K562 (cell line): ENCODE data around the gene ADAMTSL3. TPM values are rescaled to one million over a fixed set of nuclear protein-coding genes. Genes with fewer than 3 reads are reported as not detected.

Source experiments
- ATAC-seq: fragments of 200-7000 bp; cut with Tn5 transposase; 3 replicates; pipeline ENCODE4 v1.9.1; 2020; ENCODE audit warnings: moderate library complexity
- BruUV-seq: library from RNA; stranded (reverse); fragments of 400-500 nt; replicated peaks from 2 replicates; lab custom pipeline; 2021; lab: Mats Ljungman, UMichigan
- CTCF ChIA-PET: fragments of 300-600 bp; formaldehyde crosslinking; extraction: SDS; loops from one replicate; lab custom pipeline; 2021; ENCODE audit warnings: low intra/inter-chr PET ratio; lab: Yijun Ruan, JAX
- POLR2A ChIA-PET: fragments of 300-600, 350-650 bp; sonication (Branson Sonifier 250); formaldehyde crosslinking; extraction: SDS; loops from one replicate; lab custom pipeline; 2021; ENCODE audit warnings: antibody characterized with exemption, inconsistent platforms; lab: Yijun Ruan, JAX
- DNase-seq, 4 experiments: peaks; one replicate each; pipeline versions ENCODE4 v3.0.0 to v3.0.0-alpha.2; 2011 to 2018; ENCODE audit warnings: low spot score in 3 of 4, mixed read lengths in 3 of 4; ENCODE audit errors: extremely low read depth in 1 of 4
- FAIRE-seq: peaks from 2 replicates; lab custom pipeline; 2011; peaks lifted over from hg19 to GRCh38; lab: Jason Lieb, UNC
- H2AFZ ChIP-seq: 2 replicates; pipeline ENCODE4 v1.6.0; 2011; ENCODE audit warnings: low read depth, low read length, control low read depth, inconsistent platforms
- H3K27ac ChIP-seq: fragments of 200-600 bp; 3 replicates; pipeline ENCODE4 v1.8.0; 2011; ENCODE audit warnings: low read depth, mild to moderate bottlenecking, control low read depth, inconsistent platforms, low read length, moderate library complexity, mixed read lengths; ENCODE audit errors: extremely low read depth
- H3K27me3 ChIP-seq, 2 experiments: fragments of 300-600 bp in 1 of 2; 2 replicates in 1 of 2; 3 replicates in 1 of 2; pipeline versions ENCODE4 v1.6.0 to v1.8.0; 2011; ENCODE audit warnings: inconsistent platforms in 2 of 2, low read length in 2 of 2, mild to moderate bottlenecking in 1 of 2, mixed read lengths in 1 of 2, moderate library complexity in 1 of 2; ENCODE audit not compliant: control insufficient read depth in 2 of 2, insufficient read depth in 2 of 2
- H3K36me3 ChIP-seq: fragments of 300-600 bp; 3 replicates; pipeline ENCODE4 v1.8.0; 2011; ENCODE audit warnings: mild to moderate bottlenecking, low read length, inconsistent platforms; ENCODE audit not compliant: control insufficient read depth, insufficient read depth
- H3K4me1 ChIP-seq, 2 experiments: fragments of 200-600 bp in 1 of 2; replicated peaks in 1 of 2; 2 replicates in 1 of 2; 3 replicates in 1 of 2; pipeline versions ENCODE4 v1.5.1 to v1.8.0; 2011; ENCODE audit warnings: inconsistent platforms in 2 of 2, low read length in 2 of 2, mild to moderate bottlenecking in 1 of 2, mixed read lengths in 1 of 2, moderate library complexity in 1 of 2; ENCODE audit not compliant: control insufficient read depth in 2 of 2, insufficient read depth in 2 of 2
- H3K4me2 ChIP-seq: 2 replicates; pipeline ENCODE4 v1.6.1; 2011; ENCODE audit warnings: low read length, control low read depth, inconsistent platforms, mixed read lengths; ENCODE audit not compliant: insufficient read depth
- H3K4me3 ChIP-seq: fragments of 200-600 bp; sonication (generic), shearing (Covaris generic); 2 replicates; pipeline ENCODE4 v1.5.1; 2016; ENCODE audit warnings: control low read depth, inconsistent platforms
- H3K79me2 ChIP-seq: fragments of 200-600 bp; 3 replicates; pipeline ENCODE4 v1.8.0; 2011; ENCODE audit warnings: low read length, inconsistent platforms; ENCODE audit not compliant: control insufficient read depth, insufficient read depth
- H3K9ac ChIP-seq, 2 experiments: 2 replicates each; pipeline versions ENCODE4 v1.6.0 to v1.6.1; 2011; ENCODE audit warnings: low read depth in 2 of 2, low read length in 2 of 2, control low read depth in 1 of 2, inconsistent platforms in 1 of 2, mild to moderate bottlenecking in 1 of 2, mixed read lengths in 1 of 2; ENCODE audit not compliant: insufficient read depth in 1 of 2
- H3K9me1 ChIP-seq: one replicate; pipeline ENCODE4 v1.6.0; 2011; ENCODE audit warnings: inconsistent platforms, mild to moderate bottlenecking, low read length, moderate library complexity; ENCODE audit not compliant: control insufficient read depth, insufficient read depth
- H3K9me3 ChIP-seq: replicated peaks from 2 replicates; pipeline ENCODE4 v1.5.1; 2011; ENCODE audit warnings: low read depth, low read length, inconsistent platforms; ENCODE audit not compliant: control insufficient read depth, insufficient read depth
- H4K20me1 ChIP-seq: replicated peaks from 2 replicates; pipeline ENCODE4 v1.6.1; 2011; ENCODE audit warnings: low read length, inconsistent platforms, mixed read lengths; ENCODE audit not compliant: control insufficient read depth, insufficient read depth
- ASH1L ChIP-seq: fragments of 450-650 bp; IDR thresholded peaks from 2 replicates; pipeline ENCODE4 v1.6.1; 2018; ENCODE audit warnings: borderline replicate concordance, mild to moderate bottlenecking, low read depth; ENCODE audit not compliant: partially characterized antibody
- MIER1 ChIP-seq: fragments of 450-650 bp; IDR thresholded peaks from 2 replicates; pipeline ENCODE4 v1.6.1; 2016; ENCODE audit warnings: antibody characterized with exemption, mild to moderate bottlenecking, low read depth
- TOE1 ChIP-seq, 2 experiments: fragments of 450-650 bp in 1 of 2; sonication (generic) in 1 of 2; formaldehyde crosslinking in 1 of 2; IDR thresholded peaks; 2 replicates each; pipeline versions ENCODE4 v1.7.1 to v1.8.0; 2016 to 2022; ENCODE audit warnings: borderline replicate concordance in 2 of 2, mild to moderate bottlenecking in 2 of 2, antibody characterized with exemption in 1 of 2, inconsistent platforms in 1 of 2, low read depth in 1 of 2, missing genetic modification reagents in 1 of 2, moderate library complexity in 1 of 2
- ZNF324 ChIP-seq: fragments of 250-450 bp; sonication (Bioruptor Pico); IDR thresholded peaks from 2 replicates; pipeline ENCODE4 v1.4.0; 2020; ENCODE audit warnings: mild to moderate bottlenecking
- ZNF75A ChIP-seq: fragments of 450-650 bp; formaldehyde crosslinking; IDR thresholded peaks from 2 replicates; pipeline ENCODE4 v1.4.0; 2020; ENCODE audit warnings: mild to moderate bottlenecking
- WGBS: fragments of 100-300 bp; shearing (Covaris generic); methylation state at CpG from one replicate; pipeline ENCODE4 v1.1.6; 2016; ENCODE audit warnings: low coverage, mixed read lengths; ENCODE audit not compliant: insufficient coverage; ENCODE audit errors: missing lambda C conversion rate; 5-methylcytosine and 5-hydroxymethylcytosine counted together
- in situ Hi-C: fragments of 300-500 bp; cut with MboI; formaldehyde crosslinking; loops from 4 replicates; pipeline ENCODE4 v1.15.0; 2018; ENCODE audit warnings: inconsistent platforms, mixed read lengths
- intact Hi-C: fragments of 100-400 bp; cut with micrococcal nuclease; formaldehyde crosslinking; loops from 2 replicates; pipeline ENCODE4 v1.14.2; 2022
- polyA plus RNA-seq, 8 experiments: library from polyadenylated mRNA; depleted of rRNA in 4 of 8; stranded (reverse) in 5 of 8; unstranded in 3 of 8; fragments of >200 nt; fragmentation: Nextera tagmentation in 2 of 8; fragmentation: Illumina TruSeq in 1 of 8; extraction: Ambion mirVana in 2 of 8; extraction: Trizol in 1 of 8; gene quantifications; 2 replicates each; pipeline versions ENCODE4 v1.2.1 to v1.2.3, GENCODE V29; 2011 to 2014; ENCODE audit warnings: inconsistent platforms in 1 of 8, missing spikeins in 1 of 8
- total RNA-seq, 7 experiments: library from RNA; depleted of rRNA in 6 of 7; stranded (reverse); fragments of >200 nt in 6 of 7; fragmentation: Illumina TruSeq in 2 of 7; extraction: Trizol in 2 of 7; gene quantifications; 2 replicates each; pipeline versions ENCODE4 v1.2.1 to v1.2.3, GENCODE V29; 2011 to 2021; ENCODE audit warnings: low replicate concordance in 1 of 7
- TF ChIP-seq, protein P1 (sequence below): fragments of 200-400 bp; formaldehyde crosslinking; IDR thresholded peaks from 2 replicates; pipeline ENCODE4 v1.6.1; 2017; ENCODE audit warnings: mild to moderate bottlenecking, low read depth, low read length, moderate library complexity
- TF ChIP-seq, protein P2 (sequence below): sonication (generic); formaldehyde crosslinking; IDR thresholded peaks from 2 replicates; pipeline ENCODE4 v1.8.0; 2022; ENCODE audit warnings: mild to moderate bottlenecking, low read depth, missing genetic modification reagents
- TF ChIP-seq, protein P3 (sequence below): fragments of 450-650 bp; formaldehyde crosslinking; IDR thresholded peaks from 2 replicates; pipeline ENCODE4 v1.4.0; 2020; ENCODE audit warnings: mild to moderate bottlenecking, moderate library complexity
- TF ChIP-seq, protein P4 (sequence below): fragments of 450-650 bp; formaldehyde crosslinking; IDR thresholded peaks from 2 replicates; pipeline ENCODE4 v1.4.0; 2020; ENCODE audit warnings: mild to moderate bottlenecking

Gene ADAMTSL3
- total and polyA plus RNA-seq, 9 of the 15 experiments (the other 6 are each of a cell fraction or from before 2014, with no cell fraction given): 0.01 to 0.18 (median 0.07) TPM; not detected in 3

DNA sequence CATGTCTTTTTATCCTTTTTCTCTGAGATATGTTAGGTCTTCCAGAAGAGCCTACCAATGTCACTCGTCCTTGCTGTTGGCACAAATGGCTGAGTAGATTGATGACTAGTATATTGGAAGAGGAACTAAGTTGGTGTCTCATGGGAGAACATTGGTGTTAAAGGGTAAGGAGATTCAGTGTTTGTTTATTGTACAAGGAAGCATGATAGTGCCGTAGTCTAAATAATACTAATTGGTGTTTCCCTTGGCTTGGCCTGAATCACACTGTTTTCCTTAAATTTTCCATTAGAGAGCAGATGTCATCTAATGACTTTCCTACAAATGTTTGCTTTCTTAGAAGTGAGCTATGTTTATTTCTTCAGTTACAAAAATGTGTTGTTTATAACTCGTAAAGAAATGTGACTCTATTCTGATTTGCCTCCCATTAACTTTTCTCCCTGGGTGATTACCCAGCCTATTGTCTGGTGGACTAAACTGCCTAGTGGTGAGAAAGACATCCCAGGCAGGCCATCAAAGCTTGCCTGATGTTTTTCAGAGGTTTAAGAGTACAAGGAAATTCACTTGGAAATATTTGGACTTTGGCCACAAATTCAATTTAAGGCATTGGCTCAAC is 28.7 kb downstream of the ADAMTSL3 start (continued):
- TF ChIP-seq, protein P1, sequence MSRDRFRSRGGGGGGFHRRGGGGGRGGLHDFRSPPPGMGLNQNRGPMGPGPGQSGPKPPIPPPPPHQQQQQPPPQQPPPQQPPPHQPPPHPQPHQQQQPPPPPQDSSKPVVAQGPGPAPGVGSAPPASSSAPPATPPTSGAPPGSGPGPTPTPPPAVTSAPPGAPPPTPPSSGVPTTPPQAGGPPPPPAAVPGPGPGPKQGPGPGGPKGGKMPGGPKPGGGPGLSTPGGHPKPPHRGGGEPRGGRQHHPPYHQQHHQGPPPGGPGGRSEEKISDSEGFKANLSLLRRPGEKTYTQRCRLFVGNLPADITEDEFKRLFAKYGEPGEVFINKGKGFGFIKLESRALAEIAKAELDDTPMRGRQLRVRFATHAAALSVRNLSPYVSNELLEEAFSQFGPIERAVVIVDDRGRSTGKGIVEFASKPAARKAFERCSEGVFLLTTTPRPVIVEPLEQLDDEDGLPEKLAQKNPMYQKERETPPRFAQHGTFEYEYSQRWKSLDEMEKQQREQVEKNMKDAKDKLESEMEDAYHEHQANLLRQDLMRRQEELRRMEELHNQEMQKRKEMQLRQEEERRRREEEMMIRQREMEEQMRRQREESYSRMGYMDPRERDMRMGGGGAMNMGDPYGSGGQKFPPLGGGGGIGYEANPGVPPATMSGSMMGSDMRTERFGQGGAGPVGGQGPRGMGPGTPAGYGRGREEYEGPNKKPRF: no peak
- TF ChIP-seq ZNF75A (CRISPR knock-in tag): no peak
- TF ChIP-seq MIER1: no peak
- TF ChIP-seq, protein P2, sequence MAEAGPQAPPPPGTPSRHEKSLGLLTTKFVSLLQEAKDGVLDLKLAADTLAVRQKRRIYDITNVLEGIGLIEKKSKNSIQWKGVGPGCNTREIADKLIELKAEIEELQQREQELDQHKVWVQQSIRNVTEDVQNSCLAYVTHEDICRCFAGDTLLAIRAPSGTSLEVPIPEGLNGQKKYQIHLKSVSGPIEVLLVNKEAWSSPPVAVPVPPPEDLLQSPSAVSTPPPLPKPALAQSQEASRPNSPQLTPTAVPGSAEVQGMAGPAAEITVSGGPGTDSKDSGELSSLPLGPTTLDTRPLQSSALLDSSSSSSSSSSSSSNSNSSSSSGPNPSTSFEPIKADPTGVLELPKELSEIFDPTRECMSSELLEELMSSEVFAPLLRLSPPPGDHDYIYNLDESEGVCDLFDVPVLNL (CRISPR knock-in tag): no peak
- TF ChIP-seq ZNF324 (CRISPR knock-in tag): no peak
- no peak for TF ChIP-seq ASH1L

DNA sequence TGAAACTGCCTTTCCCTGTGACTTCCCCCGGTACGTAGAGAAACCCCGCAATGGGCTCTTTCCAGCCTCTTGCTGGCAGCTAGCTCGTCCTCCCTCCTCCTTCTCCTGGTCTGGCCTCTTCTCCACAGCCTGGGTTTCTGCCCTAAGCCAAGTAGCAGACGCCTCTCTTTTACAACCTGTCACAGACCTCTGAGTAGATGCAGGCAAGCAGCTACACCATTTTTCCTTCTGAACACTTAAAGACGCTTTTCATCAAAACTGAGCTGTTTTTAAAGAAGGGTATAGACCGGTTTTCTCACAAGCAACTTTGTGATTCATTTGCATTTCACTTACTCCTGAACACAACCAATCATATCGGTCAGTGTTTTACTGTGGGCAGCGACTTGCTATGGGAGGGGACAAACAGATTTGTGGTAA is 32.0 kb downstream of the ADAMTSL3 start:
- no TSS peak for BruUV-seq
- no peak overlapping the region for H3K4me3 ChIP-seq
- ATAC-seq (no peak), FAIRE-seq (no peak), DNase-seq (no peak)
- no peaks in the 10 kb centered on the region for H4K20me1 ChIP-seq
- no peaks in the 10 kb centered on the region for H3K9me3 ChIP-seq
- no peak overlapping the region for H3K27ac ChIP-seq
- intact Hi-C loops (no loop called here), in situ Hi-C loops (no loop called here)
- CTCF ChIA-PET: no interaction called here
- H3K9ac ChIP-seq: no peak overlapping the region
- H3K27me3 ChIP-seq: peaks cover 0 to 9% of the 10 kb centered on the region in 2 experiments; a peak in 2 of 5 replicates
- no peaks in the 10 kb centered on the region for H3K36me3 ChIP-seq
- POLR2A ChIA-PET: no interaction called here
- H3K4me1 ChIP-seq: no peaks in the 10 kb centered on the region
- H3K4me2 ChIP-seq: no peak overlapping the region
- TF ChIP-seq, protein P3, sequence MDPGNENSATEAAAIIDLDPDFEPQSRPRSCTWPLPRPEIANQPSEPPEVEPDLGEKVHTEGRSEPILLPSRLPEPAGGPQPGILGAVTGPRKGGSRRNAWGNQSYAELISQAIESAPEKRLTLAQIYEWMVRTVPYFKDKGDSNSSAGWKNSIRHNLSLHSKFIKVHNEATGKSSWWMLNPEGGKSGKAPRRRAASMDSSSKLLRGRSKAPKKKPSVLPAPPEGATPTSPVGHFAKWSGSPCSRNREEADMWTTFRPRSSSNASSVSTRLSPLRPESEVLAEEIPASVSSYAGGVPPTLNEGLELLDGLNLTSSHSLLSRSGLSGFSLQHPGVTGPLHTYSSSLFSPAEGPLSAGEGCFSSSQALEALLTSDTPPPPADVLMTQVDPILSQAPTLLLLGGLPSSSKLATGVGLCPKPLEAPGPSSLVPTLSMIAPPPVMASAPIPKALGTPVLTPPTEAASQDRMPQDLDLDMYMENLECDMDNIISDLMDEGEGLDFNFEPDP: no peak
- TF ChIP-seq, protein P4, sequence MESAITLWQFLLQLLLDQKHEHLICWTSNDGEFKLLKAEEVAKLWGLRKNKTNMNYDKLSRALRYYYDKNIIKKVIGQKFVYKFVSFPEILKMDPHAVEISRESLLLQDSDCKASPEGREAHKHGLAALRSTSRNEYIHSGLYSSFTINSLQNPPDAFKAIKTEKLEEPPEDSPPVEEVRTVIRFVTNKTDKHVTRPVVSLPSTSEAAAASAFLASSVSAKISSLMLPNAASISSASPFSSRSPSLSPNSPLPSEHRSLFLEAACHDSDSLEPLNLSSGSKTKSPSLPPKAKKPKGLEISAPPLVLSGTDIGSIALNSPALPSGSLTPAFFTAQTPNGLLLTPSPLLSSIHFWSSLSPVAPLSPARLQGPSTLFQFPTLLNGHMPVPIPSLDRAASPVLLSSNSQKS (CRISPR knock-in tag): no peak
- no peak for TF ChIP-seq TOE1 (IDR thresholded peaks at IDR 0.05; ENCODE audit: borderline replicate concordance)
- TF ChIP-seq TOE1 (CRISPR knock-in tag; IDR thresholded peaks at IDR 0.05; ENCODE audit: borderline replicate concordance, low read depth): no peak
- no peaks in the 10 kb centered on the region for H3K9me1 ChIP-seq
- H3K79me2 ChIP-seq: no peaks in the 10 kb centered on the region
- under 1% methylated on average over 9 of the region's 9 CpGs for WGBS
- no peak overlapping the region for H2AFZ ChIP-seq
